Inferior parietal cortex (tissue), 1 donor: ENCODE results near the gene RNF220.
"Not testable (repeated sequence)": the region's sequence is repeated elsewhere in the genome, so short reads cannot be mapped to it uniquely, and the experiment has no call there.

Experiments
- DNase-seq: peaks from one replicate; pipeline ENCODE4 v3.0.0-alpha.2; 2016; ENCODE audit errors: extremely low spot score

The RNF220 gene

GRCh38 chr1:44676484-44677200 lies 271.6 kb downstream of the RNF220 start:
- no peak for DNase-seq

GRCh38 chr1:44677201-44677766 lies 272.2 kb downstream of the RNF220 start:
- no peak for DNase-seq

- no peak for DNase-seq
Observed at GRCh38 chr1:44678120-44678519, 273.1 kb downstream of the RNF220 start.

GRCh38 chr1:44678626-44679025 lies 273.6 kb downstream of the RNF220 start:
- no peak for DNase-seq

GRCh38 chr1:44679468-44679867 lies 274.4 kb downstream of the RNF220 start:
- DNase-seq = no peak

GRCh38 chr1:44681905-44682882 lies 277.1 kb downstream of the RNF220 start:
- DNase-seq = no peak

- no peak for DNase-seq
Observed at GRCh38 chr1:44682883-44683265, 277.8 kb downstream of the RNF220 start.

GRCh38 chr1:44684525-44684924 lies 279.5 kb downstream of the RNF220 start:
- no peak for DNase-seq

GRCh38 chr1:44685218-44685617 lies 280.2 kb downstream of the RNF220 start:
- no peak for DNase-seq

- no peak for DNase-seq
Observed at GRCh38 chr1:44685881-44686280, 280.8 kb downstream of the RNF220 start.

GRCh38 chr1:44688760-44689446 lies 283.8 kb downstream of the RNF220 start:
- no peak for DNase-seq

GRCh38 chr1:44689447-44689765 lies 284.4 kb downstream of the RNF220 start:
- no peak for DNase-seq

- DNase-seq = no peak
Observed at GRCh38 chr1:44693159-44693558, 288.1 kb downstream of the RNF220 start.

- DNase-seq = no peak
Observed at GRCh38 chr1:44693900-44694299, 288.8 kb downstream of the RNF220 start.

GRCh38 chr1:44694863-44695478 lies 289.9 kb downstream of the RNF220 start:
- no peak for DNase-seq

GRCh38 chr1:44695671-44696070 lies 290.6 kb downstream of the RNF220 start:
- no peak for DNase-seq

GRCh38 chr1:44696101-44696500 lies 291.0 kb downstream of the RNF220 start:
- no peak for DNase-seq

GRCh38 chr1:44696789-44697345 lies 291.8 kb downstream of the RNF220 start:
- DNase-seq = no peak

- no peak for DNase-seq
Observed at GRCh38 chr1:44698138-44698537, 293.1 kb downstream of the RNF220 start.

- DNase-seq = not testable (repeated sequence)
Observed at GRCh38 chr1:44699375-44699774, 294.3 kb downstream of the RNF220 start.

- DNase-seq = no peak
Observed at GRCh38 chr1:44700573-44700972, 295.5 kb downstream of the RNF220 start.
